Cerebellar nuclear complex (tissue), 1 donor: ENCODE measurements around the gene PPP1R14D.

Experiments used
- DNase-seq, 2 experiments: peaks; one replicate each; lab custom pipeline; 2025; lab: John Stamatoyannopoulos, UW

The PPP1R14D gene

GRCh38 chr15:40852529-40852928, 24.0 kb upstream of the PPP1R14D start:
- DNase-seq: no peak

- DNase-seq: no peak
Observed at GRCh38 chr15:40850576-40851112, 22.1 kb upstream of the PPP1R14D start.

GRCh38 chr15:40847223-40847961, 18.9 kb upstream of the PPP1R14D start:
- DNase-seq: no peak

DNA sequence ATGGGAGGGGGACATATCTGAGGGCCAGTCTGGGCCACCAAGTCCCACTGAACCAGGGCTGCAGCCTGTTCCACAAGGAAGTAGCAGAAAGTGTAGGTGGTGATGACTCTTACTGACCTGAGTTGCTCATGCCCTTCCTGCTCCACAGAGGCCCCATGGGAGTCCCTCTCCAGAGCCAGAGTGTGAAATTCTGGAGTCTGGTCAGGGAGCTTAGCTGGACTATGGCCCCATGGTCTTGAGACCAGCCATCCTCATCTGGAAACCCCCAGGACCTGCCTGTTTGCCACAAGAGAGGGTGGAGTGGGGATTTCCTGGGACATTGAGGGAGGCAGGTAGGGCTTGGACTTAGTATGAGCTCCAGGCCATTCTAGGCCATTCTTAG, 18.3 kb upstream of the PPP1R14D start:
- no peak for DNase-seq

GRCh38 chr15:40845511-40846284, 17.2 kb upstream of the PPP1R14D start:
- no peak for DNase-seq

- DNase-seq: no peak
Observed at GRCh38 chr15:40845036-40845435, 16.5 kb upstream of the PPP1R14D start.

DNA sequence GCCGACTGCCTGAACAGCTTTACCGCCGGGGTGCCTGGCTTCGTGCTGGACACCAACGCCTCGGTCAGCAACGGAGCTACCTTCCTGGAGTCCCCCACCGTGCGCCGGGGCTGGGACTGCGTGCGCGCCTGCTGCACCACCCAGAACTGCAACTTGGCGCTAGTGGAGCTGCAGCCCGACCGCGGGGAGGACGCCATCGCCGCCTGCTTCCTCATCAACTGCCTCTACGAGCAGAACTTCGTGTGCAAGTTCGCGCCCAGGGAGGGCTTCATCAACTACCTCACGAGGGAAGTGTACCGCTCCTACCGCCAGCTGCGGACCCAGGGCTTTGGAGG, 16.2 kb upstream of the PPP1R14D start:
- DNase-seq: no peak

GRCh38 chr15:40843885-40844695, 15.6 kb upstream of the PPP1R14D start, which contains the start of gene SPINT1:
SPINT1 (plus strand) TSS chr15:40844048; CDS start chr15:40844555, 507 bp downstream.
- no peak for DNase-seq

DNA sequence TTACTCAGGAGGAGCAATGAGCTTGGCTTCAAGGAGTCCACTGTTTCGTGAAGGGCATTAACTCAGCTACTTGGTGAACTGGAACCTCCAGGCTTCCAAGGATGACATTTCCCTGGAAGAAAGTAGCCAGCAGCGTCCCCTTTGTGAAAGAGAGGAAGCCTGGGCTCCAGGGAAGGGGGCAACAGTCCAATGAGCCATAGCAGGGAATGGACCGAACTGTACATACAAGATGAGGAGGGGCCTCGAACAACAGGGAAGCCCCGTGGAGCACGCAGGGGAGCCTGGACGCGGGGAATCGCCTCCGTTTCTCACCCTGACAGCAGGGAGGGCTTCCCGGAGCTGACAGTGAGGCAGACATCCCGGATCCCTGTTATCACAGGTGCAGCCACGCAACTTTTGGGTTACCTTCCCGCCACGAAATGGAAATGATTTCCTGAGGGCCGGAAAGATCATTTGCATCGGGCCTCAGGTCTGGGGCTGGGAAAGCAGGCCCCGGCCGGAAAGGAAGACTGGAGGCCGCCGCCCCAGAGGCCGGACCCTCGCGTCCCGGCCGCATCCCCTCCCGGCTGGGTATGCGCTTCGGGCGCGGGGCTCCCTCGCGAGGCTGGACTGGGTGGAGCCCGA, 14.9 kb upstream of the PPP1R14D start:
- DNase-seq: no peak

DNA sequence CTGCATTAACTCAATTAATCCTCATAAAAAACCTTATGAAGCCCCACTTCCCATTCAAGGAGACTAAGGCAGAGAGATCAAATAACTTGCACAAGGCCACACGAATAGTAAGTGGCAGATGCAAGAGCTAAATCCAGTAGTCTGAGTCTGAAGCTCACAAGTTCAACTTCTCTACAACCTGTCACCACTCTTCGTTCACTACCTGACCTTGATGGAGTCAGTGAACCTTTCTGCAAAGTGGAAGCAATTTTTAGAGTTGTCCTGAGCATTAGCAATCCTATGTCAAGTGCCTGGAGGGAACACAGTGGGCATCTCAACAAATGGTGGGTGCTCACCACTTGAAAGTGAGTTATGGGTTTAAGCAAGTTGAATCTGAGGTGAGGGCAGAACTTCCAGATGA, 13.2 kb upstream of the PPP1R14D start:
- no peak for DNase-seq

- no peak for DNase-seq
Observed at GRCh38 chr15:40838756-40839155, 10.2 kb upstream of the PPP1R14D start.

- no peak for DNase-seq
Observed at GRCh38 chr15:40836020-40836419, 7.5 kb upstream of the PPP1R14D start.

- DNase-seq: no peak
Observed at GRCh38 chr15:40832903-40833302, 4.4 kb upstream of the PPP1R14D start.

GRCh38 chr15:40831861-40832260, 3.4 kb upstream of the PPP1R14D start:
- DNase-seq: no peak

DNA sequence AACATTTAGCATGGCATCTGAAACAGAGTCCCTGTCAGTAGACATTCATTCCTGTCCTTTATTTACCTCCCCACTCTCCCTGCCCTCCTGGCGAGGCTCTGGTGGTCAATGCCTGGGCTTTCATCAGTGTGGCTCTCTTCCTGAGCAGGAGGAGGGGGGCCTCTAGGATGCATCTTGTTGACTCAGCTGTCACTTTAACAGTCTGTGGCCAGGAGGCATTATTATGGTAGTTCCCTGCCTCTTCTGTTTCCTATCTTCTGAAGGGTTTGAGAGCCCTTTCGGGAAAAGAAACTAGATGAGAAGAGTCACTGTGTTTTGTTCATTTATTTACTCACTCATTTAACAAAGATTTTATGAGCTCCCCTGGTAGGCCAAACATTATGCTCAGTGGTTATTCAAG, 2.4 kb upstream of the PPP1R14D start:
- no peak for DNase-seq

DNA sequence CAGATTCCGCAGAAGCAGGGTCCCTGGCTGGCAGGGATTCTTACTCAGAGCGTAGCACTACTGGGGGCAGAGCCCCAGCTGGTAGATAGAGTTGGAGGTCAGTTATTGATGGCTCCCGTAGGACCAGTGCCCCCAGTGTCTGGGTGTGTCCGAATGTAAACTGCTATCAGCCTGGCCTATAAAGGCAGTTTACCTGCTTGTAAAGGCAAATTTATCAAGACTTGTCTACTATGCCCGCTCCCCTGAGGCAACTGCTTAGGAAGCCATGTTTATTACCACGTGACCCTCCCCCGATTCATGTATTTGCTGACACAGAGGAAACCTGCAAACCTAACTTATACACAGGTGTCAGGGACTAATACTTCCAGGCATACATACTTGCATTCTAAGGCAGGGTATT, 607 bp upstream of the PPP1R14D start:
- DNase-seq: no peak

DNA sequence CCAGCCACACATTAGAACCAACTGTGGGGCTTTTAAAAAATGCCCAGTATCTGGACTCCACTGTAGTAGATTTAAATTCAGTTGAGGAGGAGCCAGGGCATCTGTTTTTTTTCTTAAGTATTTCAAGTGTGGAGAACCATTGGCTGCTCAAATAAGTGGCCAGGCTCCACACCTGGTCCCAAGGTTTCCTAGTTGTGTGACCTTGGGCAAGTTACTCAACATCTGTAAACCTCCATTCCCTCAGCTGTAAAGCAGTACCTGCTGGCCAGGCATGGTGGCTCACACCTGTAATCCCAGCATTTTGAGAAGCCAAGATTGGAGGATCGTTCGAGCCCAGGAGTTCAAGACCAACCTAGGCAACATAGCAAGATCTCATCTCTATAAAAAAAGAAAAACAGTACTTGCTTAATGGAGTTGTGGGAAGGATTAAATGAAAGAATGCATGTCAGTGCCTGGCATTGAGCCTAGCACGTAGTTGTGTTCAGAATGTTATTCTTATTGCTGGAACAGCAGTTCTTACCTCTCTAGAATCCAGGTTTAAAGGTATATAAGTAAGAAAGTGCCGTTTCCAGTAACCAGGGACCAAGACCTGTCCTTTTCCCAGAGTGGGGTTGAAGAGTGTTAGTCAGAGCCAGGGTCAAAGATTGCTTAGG, 2.0 kb downstream of the PPP1R14D start:
- no peak for DNase-seq

GRCh38 chr15:40825661-40826422, 2.7 kb downstream of the PPP1R14D start:
- no peak for DNase-seq

DNA sequence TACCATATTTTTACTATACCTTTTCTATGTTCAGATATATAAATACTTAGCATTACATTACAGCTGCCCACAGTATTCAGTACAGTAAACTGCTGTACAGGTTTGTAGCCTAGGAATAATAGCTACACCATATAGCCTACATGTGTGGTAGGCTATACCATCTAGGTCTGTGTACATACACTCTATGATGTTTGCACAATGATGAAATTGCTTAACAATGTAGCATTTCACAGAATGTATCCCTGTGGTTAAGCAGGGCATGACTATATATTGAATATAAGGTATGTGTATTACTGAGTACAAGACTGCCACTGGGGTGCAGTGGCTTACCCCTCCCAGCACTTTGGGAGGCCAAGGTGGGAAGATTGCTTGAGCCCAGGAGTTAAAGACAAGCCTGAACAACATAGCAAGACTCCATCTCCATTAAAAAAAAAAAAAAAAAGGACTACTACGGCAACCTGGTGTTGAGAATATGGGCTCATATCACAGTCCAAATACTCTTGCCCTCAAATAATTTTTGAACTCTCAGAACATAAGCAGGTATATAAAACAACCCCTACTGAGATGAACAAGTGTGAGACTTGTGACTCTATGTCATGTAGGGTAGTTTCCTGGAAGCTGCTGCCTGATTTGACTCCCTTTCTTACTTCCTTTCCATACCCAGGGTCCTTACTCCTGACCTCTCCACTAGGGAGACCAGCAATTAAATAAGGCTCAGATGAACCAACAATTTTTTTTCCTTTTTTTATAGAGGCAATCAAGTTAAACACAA, 4.8 kb downstream of the PPP1R14D start:
- no peak for DNase-seq

DNA sequence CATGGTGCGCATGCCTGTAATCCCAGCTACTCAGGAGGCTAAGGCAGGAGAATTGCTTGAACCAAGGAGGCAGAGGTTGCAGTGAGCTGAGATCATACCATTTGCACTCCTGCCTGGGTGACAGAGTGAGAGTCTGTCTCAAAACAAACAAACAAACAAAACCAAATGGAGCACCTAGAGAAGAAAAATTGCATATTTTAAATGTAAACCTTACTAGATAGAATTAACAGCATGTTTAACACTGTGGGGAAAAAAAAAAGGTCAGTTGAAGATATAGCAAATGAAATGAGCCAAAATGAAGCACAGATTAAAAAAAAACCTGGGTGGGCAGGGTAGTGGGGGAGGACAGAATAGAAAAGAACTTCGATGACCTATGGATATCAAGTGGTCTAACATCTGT, 7.3 kb downstream of the PPP1R14D start:
- no peak for DNase-seq
